A172 (cell line): ENCODE measurements around the gene GRIN2C. TPM values are rescaled to one million over a fixed set of nuclear protein-coding genes. Genes with fewer than 3 reads are reported as not detected.

ENCODE experiments used
- DNase-seq: peaks from one replicate; pipeline ENCODE4 v3.0.0-alpha.2; 2015; ENCODE audit warnings: low spot score
- total RNA-seq: library from RNA; depleted of rRNA; stranded (reverse); fragments of >200 nt; shearing (Covaris generic); gene quantifications from 2 replicates; pipeline ENCODE4 v1.2.3, GENCODE V29; 2014

Gene GRIN2C
- total RNA-seq, 1 experiment from 2014 or later, result 0.69 TPM

- DNase-seq, result no peak
Observed at GRCh38 chr17:74864297-74864865, 4.7 kb upstream of the GRIN2C start.

DNA sequence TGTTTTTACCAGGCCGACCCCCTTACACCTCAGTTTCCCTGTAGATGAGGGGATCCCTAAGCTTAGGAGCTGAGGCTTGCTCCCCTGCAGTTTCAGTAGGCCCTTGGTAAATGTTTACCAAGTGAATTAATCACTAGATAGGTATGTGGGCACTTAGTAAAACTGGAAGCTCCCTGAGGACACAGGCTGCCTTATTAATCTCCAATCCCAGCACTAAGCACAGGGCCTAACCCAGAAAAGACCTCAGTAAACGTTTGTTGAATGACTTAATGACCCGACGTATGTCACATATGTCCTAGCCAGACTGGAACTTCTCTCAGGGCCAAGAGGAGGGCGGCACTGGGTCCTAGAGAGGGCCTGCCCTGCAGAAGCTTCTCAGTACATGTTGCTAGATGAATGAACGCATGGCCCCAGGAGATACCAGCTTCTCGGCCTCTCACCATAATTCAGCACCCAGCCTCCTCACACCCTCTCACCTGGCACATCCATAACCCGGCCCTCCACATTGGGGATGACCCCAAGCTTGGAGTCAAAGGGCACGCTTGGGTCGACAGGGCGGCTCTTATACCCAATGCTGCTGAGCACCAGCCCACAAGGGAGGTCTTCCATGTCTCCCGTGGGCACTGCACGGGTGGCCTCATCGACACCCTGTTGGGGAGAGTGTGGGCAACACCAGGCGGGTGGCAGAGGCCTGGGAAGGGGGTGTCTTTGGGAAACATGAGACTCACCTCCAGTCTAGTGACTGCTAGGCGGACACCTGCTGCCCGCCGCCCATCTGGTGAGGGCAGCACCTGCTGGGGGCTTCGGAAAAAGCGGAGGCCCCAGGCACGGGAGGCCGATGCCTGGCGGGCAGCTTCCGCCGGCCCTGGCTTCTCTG is 4.0 kb upstream of the GRIN2C start:
- no peak for DNase-seq

- no peak for DNase-seq
Observed at GRCh38 chr17:74862919-74863318, 3.2 kb upstream of the GRIN2C start.

DNA sequence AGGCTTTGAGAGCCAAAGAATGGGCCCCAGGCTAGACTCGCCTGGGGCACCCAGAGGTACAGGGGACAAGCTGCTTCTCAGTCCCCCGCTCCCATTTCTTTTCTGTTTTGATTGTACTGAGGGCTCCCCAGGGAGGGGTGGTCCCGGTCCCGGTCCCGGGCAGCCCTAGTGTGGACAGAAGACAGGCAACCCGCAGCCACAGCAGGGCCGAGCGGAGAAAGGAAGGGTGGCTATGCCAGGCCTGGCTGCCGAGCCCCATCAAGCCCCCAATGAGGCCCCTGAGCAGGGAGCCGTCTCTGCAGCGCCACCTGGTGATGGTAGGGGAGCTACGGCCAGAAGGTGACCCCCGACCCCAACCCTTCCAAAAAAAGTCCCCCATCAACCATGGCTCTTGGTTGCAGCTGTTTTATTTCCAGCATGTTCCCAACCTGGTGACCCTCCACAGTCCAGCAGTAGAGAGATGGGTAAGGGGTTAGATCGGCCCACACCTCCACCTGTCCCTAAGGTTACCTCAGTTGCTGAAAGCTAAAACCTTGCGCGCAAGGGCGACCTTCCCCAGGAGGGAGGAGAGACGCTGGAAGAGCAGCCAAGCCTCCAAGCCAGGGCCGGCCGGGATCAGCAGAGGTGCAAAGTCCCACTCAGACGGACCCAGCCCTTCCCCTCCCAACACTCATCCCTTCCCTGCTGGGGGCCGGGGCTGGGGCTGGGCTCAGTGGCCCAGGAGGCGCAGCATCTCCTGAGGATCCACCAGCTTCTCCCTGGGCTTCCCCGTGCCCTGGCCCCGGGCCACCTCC is 2.6 kb upstream of the GRIN2C start:
- DNase-seq, result no peak

DNA sequence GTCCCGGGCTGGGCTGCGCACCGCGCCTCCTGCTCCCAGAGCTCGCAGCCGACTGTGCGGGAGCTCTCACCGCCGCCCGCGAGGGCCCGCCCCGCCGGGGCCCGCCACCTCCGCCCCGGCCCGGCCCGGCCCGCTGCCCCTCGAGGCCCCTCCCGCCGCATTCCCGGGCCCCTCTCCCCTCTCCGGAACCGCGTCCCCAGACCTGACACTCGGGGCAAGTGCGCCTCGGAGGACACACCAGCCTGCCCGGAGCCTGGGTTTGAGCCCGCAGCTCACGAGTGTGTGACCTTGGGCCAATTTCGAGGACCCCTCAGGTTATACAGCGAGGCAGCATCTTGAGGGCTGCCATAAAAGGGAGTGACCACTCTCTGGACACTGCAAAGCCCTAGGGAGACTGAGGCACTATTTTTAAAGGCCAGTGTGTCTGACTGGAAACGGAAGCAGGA is 2.0 kb upstream of the GRIN2C start:
- no peak for DNase-seq

- no peak for DNase-seq
Observed at GRCh38 chr17:74860872-74861661, 1.4 kb upstream of the GRIN2C start.

DNA sequence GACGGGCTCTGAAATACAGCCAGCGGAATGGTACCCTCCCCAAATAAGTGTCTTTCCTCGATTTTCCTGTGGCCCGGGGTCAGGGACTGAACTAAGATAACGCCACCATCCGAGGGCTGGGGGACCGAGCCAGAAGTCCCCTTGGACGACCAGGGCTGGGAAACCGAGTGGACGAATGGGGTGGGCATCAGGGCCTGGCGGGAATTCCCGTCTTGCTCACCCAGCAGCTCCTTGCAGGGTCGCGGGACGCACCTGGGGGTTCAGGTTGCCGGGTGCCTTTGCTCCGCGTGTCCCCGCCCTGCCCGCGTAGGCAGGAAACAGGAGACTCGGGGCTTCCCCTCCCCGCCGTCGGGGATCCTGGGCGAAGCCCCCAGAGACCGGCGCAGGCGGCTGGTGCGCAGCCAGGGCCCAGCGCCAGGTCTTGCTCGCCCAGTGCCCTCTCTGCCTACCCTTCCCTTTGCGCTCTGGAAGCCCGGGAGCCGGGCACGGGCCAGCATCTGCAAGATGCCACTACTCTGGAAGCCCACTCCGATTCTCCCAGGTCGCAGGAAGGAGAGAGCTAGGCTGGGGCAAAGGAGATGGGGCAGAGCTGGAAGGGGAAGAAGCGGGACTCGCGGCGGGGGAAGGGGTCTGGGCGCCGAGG is 665 bp upstream of the GRIN2C start:
- no peak for DNase-seq

DNA sequence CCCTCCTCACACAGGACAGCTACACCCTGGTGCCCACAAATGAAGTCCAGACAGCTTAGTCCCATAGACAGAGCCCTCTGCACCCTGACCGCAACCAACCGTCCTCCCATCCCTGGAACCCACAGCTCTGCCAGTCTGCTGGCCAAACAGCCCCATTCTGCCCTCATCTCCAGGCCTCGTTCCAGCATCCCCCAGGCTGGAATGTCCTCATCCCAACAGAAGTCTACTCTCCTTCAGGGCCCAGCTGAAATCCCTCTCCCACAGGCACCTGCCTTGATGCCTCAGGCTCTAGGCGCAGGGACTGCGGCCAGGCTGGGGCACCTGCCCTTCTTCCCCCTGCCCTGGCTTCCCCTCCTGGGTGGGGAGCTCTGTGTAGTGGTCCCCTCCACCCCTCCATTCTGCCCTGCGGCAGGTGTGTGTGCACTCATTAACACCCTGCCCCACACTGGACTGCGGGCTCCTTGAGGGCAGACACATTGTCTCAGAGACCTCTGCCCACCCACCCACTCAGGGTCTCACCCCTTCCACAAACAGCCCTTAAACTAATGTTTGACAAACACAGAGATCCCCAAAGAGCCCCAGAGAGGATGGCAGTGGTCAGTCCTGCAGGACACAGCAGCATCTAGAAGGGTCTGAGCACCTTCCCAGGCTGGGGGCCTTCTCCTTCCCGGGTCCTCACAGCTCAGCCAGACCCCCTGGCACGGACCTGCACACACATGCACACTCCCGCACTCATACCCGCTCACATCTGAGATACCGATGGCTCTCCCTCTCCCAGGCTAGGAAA is 820 bp downstream of the GRIN2C start:
- no peak for DNase-seq

DNA sequence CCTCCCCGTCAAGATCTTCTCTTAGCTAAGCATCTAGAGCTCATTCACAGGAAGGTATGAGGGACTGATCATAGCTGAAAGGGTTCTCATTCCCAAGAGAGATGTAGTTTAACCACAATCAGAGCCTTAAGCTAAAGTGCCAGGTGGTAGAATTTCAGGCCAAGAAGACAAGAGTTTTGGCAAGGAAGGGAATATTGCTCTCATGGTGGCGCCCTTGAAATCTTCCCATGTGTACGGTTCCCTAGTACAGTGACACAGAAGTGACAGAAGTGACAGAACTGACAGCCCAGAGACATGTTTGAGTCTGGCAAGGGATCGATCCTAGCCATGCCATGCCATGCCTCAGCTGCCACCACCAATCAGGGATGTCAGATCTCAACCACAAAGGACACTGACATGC is 2.5 kb downstream of the GRIN2C start:
- no peak for DNase-seq

- no peak for DNase-seq
Observed at GRCh38 chr17:74856112-74856511, 3.6 kb downstream of the GRIN2C start.

DNA sequence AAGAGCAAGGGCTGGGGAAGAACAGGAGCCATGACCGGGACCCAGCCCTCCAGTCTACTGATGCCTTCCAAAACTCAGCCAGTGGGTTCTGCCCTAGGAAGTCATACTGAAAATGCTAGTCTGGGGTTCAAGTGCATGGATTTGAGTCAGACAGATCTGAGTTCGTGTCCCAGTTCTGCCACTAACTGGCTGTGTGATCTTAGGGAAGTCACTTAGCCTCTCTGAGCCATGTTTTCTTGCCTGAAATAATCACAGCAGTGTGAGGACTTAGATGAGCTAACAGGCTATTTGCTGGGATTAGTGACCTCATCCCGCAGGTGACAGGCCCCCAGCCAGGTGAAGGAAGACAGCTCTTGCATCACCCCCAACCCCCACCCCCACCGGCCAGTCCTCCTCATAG is 4.4 kb downstream of the GRIN2C start:
- DNase-seq, result no peak

DNA sequence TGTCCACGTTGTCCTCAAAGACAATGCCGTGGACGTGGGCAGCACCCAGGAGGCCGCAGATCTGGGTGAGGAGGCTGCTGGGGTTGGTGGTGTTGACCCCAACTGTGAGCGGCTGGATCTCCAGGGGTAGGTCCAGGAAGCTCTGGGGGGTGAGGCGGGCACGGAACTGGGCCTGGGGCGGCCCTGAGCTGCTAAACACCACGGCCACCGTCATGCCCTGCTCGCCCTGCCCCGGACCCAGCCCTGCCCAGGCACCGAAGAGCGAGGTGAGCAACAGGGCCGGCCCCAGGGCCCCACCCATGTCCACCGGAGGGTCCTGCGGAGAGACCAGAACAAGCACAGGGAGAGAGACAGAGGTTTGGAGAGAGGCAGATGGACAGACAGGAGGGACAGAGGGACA is 4.9 kb downstream of the GRIN2C start:
- no peak for DNase-seq

DNA sequence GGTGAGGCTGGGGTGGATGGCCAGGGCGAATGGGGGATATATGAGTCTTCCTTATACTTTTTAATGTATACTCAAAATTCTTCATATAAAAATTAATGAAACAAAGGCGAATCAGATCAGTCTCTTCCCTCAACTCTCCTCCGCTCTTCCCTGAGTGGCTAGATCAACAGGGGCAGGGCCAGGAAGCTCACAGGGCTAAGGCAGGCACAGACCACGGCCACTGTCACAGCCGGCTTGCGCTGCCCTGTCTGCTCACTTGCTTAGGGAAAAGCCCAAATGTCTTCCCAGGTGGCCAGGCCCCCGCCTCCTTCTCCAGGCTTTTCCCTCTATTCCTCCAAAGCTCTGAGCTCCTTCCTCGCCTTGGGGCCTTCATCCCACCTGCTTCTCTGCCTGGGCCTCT is 6.0 kb downstream of the GRIN2C start:
- no peak for DNase-seq

DNA sequence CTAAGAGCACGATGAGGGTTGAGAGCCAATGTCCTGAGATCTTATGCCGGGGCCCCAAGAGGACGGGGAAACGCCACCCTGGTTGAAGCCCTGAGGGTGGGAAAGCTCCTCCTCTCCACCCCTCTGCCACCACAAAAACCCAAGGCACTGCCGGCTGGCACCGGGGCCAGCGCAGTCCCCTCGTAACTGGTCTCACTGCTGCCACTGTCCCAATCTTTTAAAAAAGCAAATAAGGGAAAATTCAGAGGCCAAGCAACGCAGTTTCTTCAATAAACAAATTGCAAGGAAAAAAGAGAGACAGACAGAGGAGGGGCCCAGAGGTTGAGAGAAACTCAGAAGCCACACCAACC is 6.7 kb downstream of the GRIN2C start:
- DNase-seq, result no peak

- no peak for DNase-seq
Observed at GRCh38 chr17:74852237-74853047, 7.2 kb downstream of the GRIN2C start.

DNA sequence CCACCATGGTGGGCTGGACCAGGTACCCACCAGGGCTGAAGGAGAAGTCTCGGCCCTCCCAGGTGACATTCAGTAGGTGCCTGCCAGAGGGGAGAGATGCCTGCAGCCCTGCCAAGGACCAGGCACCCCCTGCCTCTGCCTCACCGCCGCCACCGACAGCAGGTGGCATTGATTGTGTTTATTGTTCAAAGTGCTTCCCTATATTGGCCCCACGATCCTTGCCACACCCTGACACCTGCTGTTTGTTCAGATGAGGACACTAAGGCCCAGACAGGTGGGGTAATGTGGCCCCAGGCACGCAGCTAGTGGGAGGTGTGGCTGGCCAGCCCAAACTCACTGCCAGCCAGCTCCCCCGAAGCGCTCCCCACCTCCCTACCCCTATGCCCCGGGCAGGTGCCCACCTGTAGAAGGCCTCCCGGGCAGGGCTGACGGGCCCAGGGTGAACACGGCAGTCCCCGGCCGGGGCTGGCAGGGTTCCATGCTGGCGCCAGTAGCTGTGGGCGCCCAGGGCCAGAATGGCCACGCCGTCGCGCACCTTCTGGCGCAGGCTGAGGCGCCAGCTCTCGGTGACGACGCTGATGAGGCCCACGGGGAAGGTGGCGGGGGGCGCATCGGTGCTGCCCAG is 8.0 kb downstream of the GRIN2C start:
- no peak for DNase-seq

DNA sequence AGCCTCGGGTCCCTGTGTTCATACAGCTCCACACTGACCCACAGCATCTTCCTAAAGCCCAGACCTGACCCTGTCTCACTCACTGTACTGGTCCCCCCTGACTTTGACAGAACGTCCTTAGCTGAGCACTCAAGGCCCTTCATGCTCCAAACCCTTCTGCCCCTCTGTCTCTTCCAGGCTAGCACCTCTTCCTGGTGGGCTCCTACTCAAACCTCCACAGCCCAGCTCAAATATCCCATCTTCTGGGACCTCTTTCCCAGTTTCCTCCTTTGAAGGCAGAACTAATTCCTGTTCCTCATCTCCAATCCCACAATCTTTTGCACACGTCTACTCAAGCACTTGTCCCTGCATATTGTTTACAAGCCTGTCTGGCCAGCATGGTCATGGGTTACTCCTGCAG is 8.8 kb downstream of the GRIN2C start:
- DNase-seq, result no peak

- no peak for DNase-seq
Observed at GRCh38 chr17:74850310-74850709, 9.4 kb downstream of the GRIN2C start.

DNA sequence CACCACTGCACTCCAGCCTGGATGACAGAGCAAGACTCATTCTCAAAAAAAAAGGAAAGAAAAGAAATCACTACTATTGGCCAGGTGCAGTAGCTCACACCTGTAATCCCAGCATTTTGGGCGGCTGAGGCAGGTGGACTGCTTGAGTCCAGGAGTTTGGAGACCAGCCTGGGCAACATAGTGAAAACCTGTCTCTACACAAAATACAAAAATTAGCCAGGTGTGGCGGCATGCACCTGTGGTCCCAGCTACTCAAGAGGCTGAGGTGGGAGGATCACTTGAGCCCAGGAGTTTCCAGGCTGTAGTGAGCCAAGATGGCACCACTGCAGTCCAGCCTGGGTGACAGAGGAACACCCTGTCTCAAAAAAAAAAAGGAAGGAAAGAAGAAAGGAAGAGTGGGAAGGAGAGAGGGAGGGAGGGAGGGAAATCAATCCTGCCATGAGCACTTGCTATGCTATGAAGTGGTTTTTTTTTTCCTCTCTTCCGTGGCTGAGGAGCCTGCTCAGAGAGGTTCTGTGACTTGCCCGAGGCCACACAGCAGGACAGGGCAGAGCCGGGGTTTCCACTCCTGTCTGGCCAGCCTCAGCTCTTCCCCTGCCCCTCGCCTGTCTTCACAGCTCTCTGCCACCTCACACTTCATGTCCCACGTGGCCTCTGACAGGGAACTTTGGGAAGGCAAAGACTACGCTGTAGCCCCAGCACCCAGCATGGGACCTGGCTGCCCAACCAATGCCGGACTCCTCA is 10.9 kb downstream of the GRIN2C start:
- no peak for DNase-seq
